Choroid plexus epithelial cell (primary cell): ENCODE measurements around the gene PPP2R5C.

Source experiments
- DNase-seq: peaks from one replicate; pipeline ENCODE4 v3.0.0-alpha.2; 2010; ENCODE audit warnings: low read depth
- H3K4me3 ChIP-seq: 2 replicates; pipeline ENCODE4 v1.5.1; 2011; ENCODE audit warnings: low read depth, mild to moderate bottlenecking, control low read depth, low read length, moderate library complexity
- CTCF ChIP-seq: conservative IDR thresholded peaks from 2 replicates; pipeline ENCODE4 v1.5.1; 2011; ENCODE audit warnings: low read depth, mild to moderate bottlenecking, control low read depth, inconsistent platforms, low read length, moderate library complexity

Gene PPP2R5C

GRCh38 chr14:101760138-101761011, 1.1 kb upstream of the PPP2R5C start:
- peak; percentile 100 for DNase-seq
- TF ChIP-seq CTCF, result no peak
- H3K4me3 ChIP-seq, result peak overlapping the region; percentile 68

- no peak for TF ChIP-seq CTCF
- DNase-seq, result no peak
- peak overlapping the region; percentile 68 for H3K4me3 ChIP-seq
Measured at GRCh38 chr14:101761881-101762529, 496 bp downstream of the PPP2R5C start.

GRCh38 chr14:101762530-101763101, 1.1 kb downstream of the PPP2R5C start:
- TF ChIP-seq CTCF, result no peak
- peak overlapping the region; percentile 68 for H3K4me3 ChIP-seq
- no peak for DNase-seq

GRCh38 chr14:101763941-101764709, 2.6 kb downstream of the PPP2R5C start:
- TF ChIP-seq CTCF, result no peak

GRCh38 chr14:101767618-101768362, 6.3 kb downstream of the PPP2R5C start:
- no peak for TF ChIP-seq CTCF
- DNase-seq, result no peak
- H3K4me3 ChIP-seq, result no peak overlapping the region

More at GRCh38 chr14:101763941-101764709, 2.6 kb downstream of the PPP2R5C start:
- H3K4me3 ChIP-seq, result no peak overlapping the region
- DNase-seq, result no peak

- no peak overlapping the region for H3K4me3 ChIP-seq
- no peak for TF ChIP-seq CTCF
Measured at GRCh38 chr14:101770183-101770582, 8.7 kb downstream of the PPP2R5C start.

More at GRCh38 chr14:101770183-101770582, 8.7 kb downstream of the PPP2R5C start:
- no peak for DNase-seq
